ENCODE results near the gene TEP1. TPM values are rescaled to one million over a fixed set of nuclear protein-coding genes. Genes with fewer than 3 reads are reported as not detected.

The TEP1 gene
- total and polyA plus RNA-seq, 2 of the 8 experiments (the other 6 are each of a cell fraction or from before 2014, with no cell fraction given), result 6.9 to 10.7 TPM

DNA sequence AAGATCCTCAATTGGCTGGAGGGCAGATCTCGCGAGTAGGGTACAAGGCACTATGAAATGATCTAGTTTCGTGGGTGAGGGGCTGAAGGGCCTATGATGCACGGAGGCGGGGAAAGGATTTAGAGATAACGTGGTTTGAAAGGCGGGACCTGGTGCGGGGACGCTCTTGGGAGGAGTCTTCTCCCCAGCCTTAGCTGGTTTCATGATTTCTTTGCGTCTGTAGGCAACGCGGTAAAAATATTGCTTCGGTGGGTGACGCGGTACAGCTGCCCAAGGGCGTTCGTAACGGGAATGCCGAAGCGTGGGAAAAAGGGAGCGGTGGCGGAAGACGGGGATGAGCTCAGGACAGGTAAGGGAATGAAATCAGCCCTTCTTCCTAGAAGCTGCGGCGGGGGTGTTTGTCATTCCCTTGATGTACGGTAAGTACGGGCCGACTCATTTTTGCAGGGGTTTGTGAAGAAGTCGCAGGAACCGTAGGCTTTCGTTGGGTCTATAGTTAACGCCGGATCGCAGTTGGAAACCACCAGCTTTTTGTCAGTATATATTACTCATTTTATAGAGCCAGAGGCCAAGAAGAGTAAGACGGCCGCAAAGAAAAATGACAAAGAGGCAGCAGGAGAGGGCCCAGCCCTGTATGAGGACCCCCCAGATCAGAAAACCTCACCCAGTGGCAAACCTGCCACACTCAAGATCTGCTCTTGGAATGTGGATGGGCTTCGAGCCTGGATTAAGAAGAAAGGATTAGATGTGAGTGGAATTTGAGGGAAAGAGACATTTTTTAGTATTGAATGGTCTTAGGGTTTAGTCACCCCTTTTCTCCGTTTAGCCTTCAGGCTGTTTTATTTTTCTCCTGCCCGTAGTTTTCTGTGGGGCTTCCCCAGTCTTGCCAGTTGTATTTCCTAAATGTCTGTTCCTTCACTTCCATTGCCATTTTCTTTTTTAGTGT lies 42.3 kb upstream of the TEP1 start (continued):
- TF ChIP-seq SP2 (IDR thresholded peaks at IDR 0.05; ENCODE audit: low read length), result no peak
- 0 out of 2 replicates have a peak, but pooled peaks have one; percentile 4 for TF ChIP-seq CREB1 (IDR thresholded peaks at IDR 0.05)
- no peak for TF ChIP-seq TEAD4 (IDR thresholded peaks at IDR 0.05; ENCODE audit: low read depth, low read length)
- TF ChIP-seq SIN3A (conservative IDR thresholded peaks at IDR 0.05 in 1 of 2, IDR thresholded peaks at IDR 0.05 in 1 of 2; ENCODE audit: low read depth in 1 of 2, low read length in 2 of 2), result peak; percentile 12 to 23; a peak in 1 of 4 replicates
- no peak for TF ChIP-seq KDM1A (IDR thresholded peaks at IDR 0.05; ENCODE audit: borderline replicate concordance, low read length)
- TF ChIP-seq CBX5 (IDR thresholded peaks at IDR 0.05; ENCODE audit: low read depth, low read length), result no peak
- no peak for TF ChIP-seq BACH1 (IDR thresholded peaks at IDR 0.05; ENCODE audit: low read length)
- no peak for TF ChIP-seq BRCA1 (IDR thresholded peaks at IDR 0.05; ENCODE audit: low read depth, low read length)
- TF ChIP-seq TAF7 (optimal IDR thresholded peaks at IDR 0.05; ENCODE audit: borderline replicate concordance, low read depth, low read length), result peak; percentile 2
- no peak for TF ChIP-seq CTBP2 (IDR thresholded peaks at IDR 0.05; ENCODE audit: borderline replicate concordance, insufficient read depth, insufficient read length, low read length)
- no peak for TF ChIP-seq NANOG (IDR thresholded peaks at IDR 0.05; ENCODE audit: insufficient read depth, low read depth, low read length, poor library complexity, severe bottlenecking)
- peak; percentile 30 for TF ChIP-seq ASH2L (IDR thresholded peaks at IDR 0.05; ENCODE audit: low read length)
- no peak for TF ChIP-seq PHF8 (conservative IDR thresholded peaks at IDR 0.05; ENCODE audit: low read depth, low read length)
- no peak for TF ChIP-seq SAP30 (IDR thresholded peaks at IDR 0.05; ENCODE audit: insufficient read depth, insufficient replicate concordance, low read length)
